Measurements from ENCODE around the gene DNAJC15. TPM values are rescaled to one million over a fixed set of nuclear protein-coding genes. Genes with fewer than 3 reads are reported as not detected.
"Not testable (repeated sequence)": the region's sequence is repeated elsewhere in the genome, so short reads cannot be mapped to it uniquely, and the experiment has no call there.

The DNAJC15 gene
- total RNA-seq, 2 donors from 2014 or later: 29.7 to 46.9 TPM

DNA sequence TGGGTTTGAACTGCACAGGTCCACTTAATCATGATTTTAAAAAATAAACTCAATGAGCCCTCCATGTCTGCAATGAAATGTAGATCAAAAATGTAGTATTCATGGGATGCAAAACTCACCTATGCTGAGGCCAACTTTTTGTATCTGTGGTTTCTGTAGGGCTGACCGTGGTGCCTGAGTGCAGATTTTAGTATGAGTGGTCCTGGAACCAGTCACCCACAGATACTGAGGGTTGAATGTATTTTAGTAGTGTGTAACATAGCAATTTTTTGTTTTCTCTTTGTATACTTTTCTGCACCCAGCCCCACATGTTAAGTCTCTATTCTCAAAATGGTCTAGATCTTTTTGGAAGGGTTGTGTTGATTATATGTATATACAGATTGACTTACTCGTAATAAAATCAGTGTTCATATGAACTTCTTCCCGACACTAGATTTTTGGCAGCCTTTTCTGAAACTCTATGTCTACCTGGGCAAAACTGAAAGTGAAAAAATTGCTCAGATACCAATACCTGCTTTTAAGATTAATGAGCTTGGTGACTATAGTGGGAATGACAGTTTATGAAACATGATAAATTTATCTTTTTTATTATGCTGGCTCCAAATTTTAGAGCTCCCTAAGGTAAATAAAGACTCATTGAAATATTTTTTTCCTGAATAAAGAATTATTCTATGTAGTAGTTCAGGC is 51.6 kb downstream of the DNAJC15 start:
- Histone ChIP-seq H3K4me1 (ENCODE audit: control insufficient read depth, insufficient read depth, low read length) (no peaks in the 10 kb centered on the region), H3K36me3 (ENCODE audit: control insufficient read depth, insufficient read depth, low read length) (peaks cover 98% of the 10 kb centered on the region), H3K27ac (ENCODE audit: low read depth, low read length) (no peak overlapping the region), H3K4me3 (ENCODE audit: low read length) (peak overlapping the region; percentile 39), H3K9me3 (ENCODE audit: control insufficient read depth, low read length) (peaks cover 18% of the 10 kb centered on the region), H3K9ac (ENCODE audit: extremely low read depth, low read length, poor library complexity, severe bottlenecking) (no peak overlapping the region), H3K27me3 (ENCODE audit: control insufficient read depth, insufficient read depth, low read length, poor library complexity, severe bottlenecking) (no peaks in the 10 kb centered on the region)
- TF ChIP-seq CTCF (conservative IDR thresholded peaks at IDR 0.05): no peak
- no peak overlapping the region for H3K27ac Mint-ChIP-seq
- H3K27me3 Mint-ChIP-seq (ENCODE audit: insufficient read depth): no peaks in the 10 kb centered on the region
- H3K36me3 Mint-ChIP-seq (ENCODE audit: low read depth): peaks cover 27% of the 10 kb centered on the region
- H3K9me3 Mint-ChIP-seq: no peaks in the 10 kb centered on the region
- peaks cover 59% of the 10 kb centered on the region for H3K4me1 Mint-ChIP-seq
- H3K4me3 Mint-ChIP-seq: no peak overlapping the region
- 95 to 100% methylated on average over 2 to 3 of the region's 3 CpGs for WGBS, 2 experiments (ENCODE audit: insufficient coverage in 1 of 2, insufficient read length in 1 of 2)
- no peak for DNase-seq

- not testable (repeated sequence) for H3K27ac Mint-ChIP-seq; H3K4me3 Mint-ChIP-seq; H3K4me1 ChIP-seq (ENCODE audit: control insufficient read depth, insufficient read depth, low read length); H3K27me3 ChIP-seq (ENCODE audit: control insufficient read depth, insufficient read depth, low read length, poor library complexity, severe bottlenecking); H3K9ac ChIP-seq (ENCODE audit: extremely low read depth, low read length, poor library complexity, severe bottlenecking); DNase-seq; H3K27me3 Mint-ChIP-seq (ENCODE audit: insufficient read depth); H3K4me3 ChIP-seq (ENCODE audit: low read length); H3K27ac ChIP-seq (ENCODE audit: low read depth, low read length); H3K9me3 Mint-ChIP-seq
- Mint-ChIP-seq H3K36me3 (ENCODE audit: low read depth) (peaks cover 30% of the 10 kb centered on the region), H3K4me1 (peaks cover 56% of the 10 kb centered on the region)
- Histone ChIP-seq H3K9me3 (ENCODE audit: control insufficient read depth, low read length) (peaks cover 22% of the 10 kb centered on the region), H3K36me3 (ENCODE audit: control insufficient read depth, insufficient read depth, low read length) (peaks cover 98% of the 10 kb centered on the region)
- WGBS, 2 experiments (ENCODE audit: insufficient coverage in 1 of 2, insufficient read length in 1 of 2): 60 to 92% methylated on average over 1 to 3 of the region's 3 CpGs
Measured at GRCh38 chr13:43075511-43075902, 52.1 kb downstream of the DNAJC15 start.

- peaks cover 45% of the 10 kb centered on the region for H3K4me1 Mint-ChIP-seq
- Histone ChIP-seq H3K4me1 (ENCODE audit: control insufficient read depth, insufficient read depth, low read length) (peaks cover 3% of the 10 kb centered on the region), H3K4me3 (ENCODE audit: low read length) (peak overlapping the region; percentile 12), H3K9me3 (ENCODE audit: control insufficient read depth, low read length) (peaks cover 29% of the 10 kb centered on the region), H3K9ac (ENCODE audit: extremely low read depth, low read length, poor library complexity, severe bottlenecking) (no peak overlapping the region), H3K27ac (ENCODE audit: low read depth, low read length) (no peak overlapping the region), H3K36me3 (ENCODE audit: control insufficient read depth, insufficient read depth, low read length) (peaks cover 97% of the 10 kb centered on the region), H3K27me3 (ENCODE audit: control insufficient read depth, insufficient read depth, low read length, poor library complexity, severe bottlenecking) (no peaks in the 10 kb centered on the region)
- TF ChIP-seq CTCF (conservative IDR thresholded peaks at IDR 0.05): no peak
- WGBS, 2 experiments (ENCODE audit: insufficient coverage in 1 of 2, insufficient read length in 1 of 2): 71 to 100% methylated on average over 1 of the region's 1 CpG
- no peak for DNase-seq
- peaks cover 42% of the 10 kb centered on the region for H3K36me3 Mint-ChIP-seq (ENCODE audit: low read depth)
- no peak overlapping the region for H3K27ac Mint-ChIP-seq
- H3K9me3 Mint-ChIP-seq: peaks cover 6% of the 10 kb centered on the region
- no peaks in the 10 kb centered on the region for H3K27me3 Mint-ChIP-seq (ENCODE audit: insufficient read depth)
- no peak overlapping the region for H3K4me3 Mint-ChIP-seq
Measured at GRCh38 chr13:43077046-43077445, 53.7 kb downstream of the DNAJC15 start.

All from endodermal cell (in vitro differentiated cells).